NCI-H2196 (cell line): ENCODE results near the gene PCSK7.
A peak's percentile ranks its signal among the peaks of the same experiment; 100 is the strongest.
"Not testable (repeated sequence)": the region's sequence is repeated elsewhere in the genome, so short reads cannot be mapped to it uniquely, and the experiment has no call there.

ENCODE experiments used
- DNase-seq: peaks from one replicate; lab custom pipeline; 2025; ENCODE audit not compliant: unreplicated experiment; lab: John Stamatoyannopoulos, UW

Gene PCSK7

GRCh38 chr11:117186431-117186761 is 45.5 kb downstream of the PCSK7 start:
- no peak for DNase-seq

DNA sequence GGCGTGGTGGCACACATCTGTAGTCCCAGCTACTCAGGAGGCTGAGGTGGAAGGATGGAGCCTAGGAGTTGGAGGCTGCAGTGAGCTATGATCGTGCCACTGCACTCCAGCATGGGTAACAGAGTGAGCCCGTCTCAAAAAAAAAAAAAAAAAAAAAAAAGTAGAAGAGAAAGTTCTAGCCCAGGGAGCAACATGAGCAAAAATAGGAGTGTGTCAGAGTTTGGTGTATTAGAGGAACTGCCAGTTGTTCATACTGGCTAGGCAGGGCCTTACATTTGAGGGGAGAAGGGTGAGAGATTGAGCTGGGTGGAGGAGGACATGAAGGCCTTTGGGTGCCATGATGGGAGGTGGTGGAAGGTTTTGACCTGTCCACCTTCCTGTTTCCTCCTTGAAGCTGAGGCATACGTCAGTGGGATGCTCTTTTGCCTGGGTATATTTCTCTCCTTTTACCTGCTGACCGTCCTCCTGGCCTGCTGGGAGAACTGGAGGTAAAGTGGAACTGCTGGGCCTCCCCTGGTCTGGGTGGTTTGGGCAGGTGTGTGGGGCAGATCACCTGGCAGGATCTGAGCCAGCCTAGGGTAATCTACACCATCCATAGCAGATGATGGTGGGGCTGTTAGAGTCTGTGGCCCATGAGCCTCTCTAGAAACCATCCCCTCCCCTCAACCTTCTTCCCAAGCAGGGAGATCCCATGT is 46.0 kb downstream of the PCSK7 start:
- no peak for DNase-seq

- DNase-seq = no peak
Measured at GRCh38 chr11:117183724-117184349, 48.0 kb downstream of the PCSK7 start.

DNA sequence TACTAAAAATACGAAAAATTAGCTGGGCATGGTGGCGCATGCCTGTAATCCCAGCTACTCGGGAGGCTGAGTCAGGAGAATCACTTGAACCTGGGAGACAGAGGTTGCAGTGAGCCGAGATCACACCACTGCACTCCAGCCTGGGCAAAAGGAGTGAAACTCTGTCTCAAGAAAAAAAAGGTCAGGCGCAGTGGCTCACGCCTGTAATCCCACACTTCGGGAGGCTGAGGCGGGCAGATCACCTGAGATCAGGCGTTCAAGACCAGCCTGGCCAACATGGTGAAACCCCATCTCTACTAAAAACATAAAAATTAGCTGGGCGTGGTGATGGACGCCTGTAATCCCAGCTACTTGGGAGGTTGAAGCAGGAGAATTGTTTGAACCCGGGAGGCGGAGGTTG is 48.7 kb downstream of the PCSK7 start:
- not testable (repeated sequence) for DNase-seq

- no peak for DNase-seq
Measured at GRCh38 chr11:117182551-117182935, 49.3 kb downstream of the PCSK7 start.

- no peak for DNase-seq
Measured at GRCh38 chr11:117181586-117182550, 50.0 kb downstream of the PCSK7 start.

GRCh38 chr11:117180661-117181585 is 51.0 kb downstream of the PCSK7 start:
- DNase-seq = peak; percentile 18

DNA sequence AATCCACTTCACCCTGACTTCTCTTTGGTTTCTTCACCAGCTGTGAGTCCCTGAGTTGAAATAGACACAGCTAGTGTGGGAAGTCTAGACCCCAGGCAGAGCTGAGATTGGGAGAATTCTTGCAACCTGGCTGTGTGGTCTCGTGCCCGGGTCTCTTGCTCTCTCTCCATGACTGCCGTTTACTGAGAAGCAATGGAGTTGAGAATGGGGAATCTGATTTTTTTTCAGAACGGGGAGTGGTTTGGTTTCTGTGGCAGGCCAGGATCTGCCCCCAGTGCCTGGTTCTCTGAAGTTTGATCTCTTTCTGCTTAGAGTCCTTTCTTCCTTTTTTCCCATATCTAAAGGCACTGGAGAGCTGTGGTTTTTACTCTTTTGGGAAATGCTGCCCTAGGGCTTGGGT is 51.9 kb downstream of the PCSK7 start:
- DNase-seq = no peak

DNA sequence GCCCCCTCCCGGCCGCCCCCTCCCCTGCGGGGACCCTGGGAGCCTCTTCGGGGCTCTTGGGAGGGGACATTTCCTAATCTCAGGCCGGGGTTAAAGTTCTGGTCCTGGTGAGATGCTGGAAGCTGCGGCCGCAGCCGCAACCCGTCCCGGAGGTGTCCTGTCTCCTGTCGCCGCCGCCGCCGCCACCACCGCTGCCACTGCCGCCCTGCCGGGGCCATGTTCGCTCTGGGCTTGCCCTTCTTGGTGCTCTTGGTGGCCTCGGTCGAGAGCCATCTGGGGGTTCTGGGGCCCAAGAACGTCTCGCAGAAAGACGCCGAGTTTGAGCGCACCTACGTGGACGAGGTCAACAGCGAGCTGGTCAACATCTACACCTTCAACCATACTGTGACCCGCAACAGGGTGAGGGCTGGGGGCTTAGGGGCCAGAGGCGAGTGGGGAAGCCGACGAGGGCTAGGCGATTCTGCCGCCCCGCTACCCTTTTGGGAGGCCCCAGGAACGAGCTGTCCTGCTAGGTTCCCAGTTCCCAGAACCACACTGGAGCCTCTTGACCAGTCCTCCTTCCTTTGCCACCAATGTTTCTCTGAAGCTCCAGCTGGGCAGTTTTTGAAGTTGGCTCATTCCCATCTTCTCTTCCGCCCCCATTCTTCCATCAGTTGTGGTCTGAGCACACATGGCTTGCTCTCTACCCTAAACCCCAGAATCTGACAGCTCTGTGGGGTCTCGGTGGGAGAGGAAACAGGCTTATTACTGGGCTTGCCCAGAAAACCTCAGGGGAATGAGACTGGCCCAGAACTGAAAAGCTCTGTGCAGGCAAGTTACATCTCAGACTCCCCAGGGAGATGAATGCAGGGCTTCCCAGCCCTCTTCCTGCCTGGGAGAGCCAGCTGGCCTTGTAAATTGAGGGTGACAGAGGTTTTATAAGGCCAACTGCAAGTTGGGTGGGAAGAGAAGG is 52.5 kb downstream of the PCSK7 start:
- DNase-seq = no peak

DNA sequence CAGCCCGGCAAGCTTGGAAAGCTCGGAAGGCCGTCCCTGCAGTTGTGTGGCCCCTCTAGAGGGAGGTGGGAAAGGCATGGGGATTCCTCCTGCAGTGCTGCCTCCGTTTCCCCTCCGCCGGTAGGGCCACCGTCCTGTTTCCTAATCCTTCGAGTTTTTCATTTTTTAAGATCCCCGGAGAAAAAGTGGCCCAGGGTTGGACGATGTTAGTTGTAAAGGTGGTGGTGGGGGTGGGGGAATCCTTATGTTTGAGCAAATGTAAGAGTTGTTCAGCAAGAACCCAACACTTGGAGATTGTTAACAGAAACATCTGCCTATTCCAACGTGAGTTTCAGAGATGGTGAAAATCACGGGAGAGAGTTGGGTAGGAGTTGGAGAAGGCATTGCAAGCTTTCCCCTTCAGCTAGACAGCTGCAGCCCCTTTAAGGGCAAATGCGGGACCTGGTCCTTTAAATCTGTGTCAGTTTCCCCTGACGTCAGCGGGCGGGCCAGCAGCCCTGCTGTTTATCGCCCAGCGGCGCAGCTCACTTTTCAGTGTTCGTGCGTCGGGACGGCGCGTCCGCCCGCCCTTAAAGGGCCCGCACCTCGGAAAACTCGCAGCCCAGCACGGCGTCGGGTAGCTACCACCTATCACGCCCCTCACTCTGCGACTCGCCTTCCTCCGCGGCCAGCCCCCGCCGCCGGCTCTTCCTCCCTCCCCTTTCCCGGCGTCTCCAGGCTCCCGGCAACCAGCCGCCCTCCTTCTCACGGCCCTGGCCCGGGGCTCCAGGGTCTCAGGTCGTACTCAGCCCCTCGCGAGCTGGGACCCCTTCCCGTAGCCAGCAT is 53.5 kb downstream of the PCSK7 start, which contains the start of gene SIDT2:
SIDT2 (plus strand) TSS at position 534 of the 825 bp plus-strand sequence. CDS start 521 bp downstream, outside the sequence.
- DNase-seq = peak; percentile 85

DNA sequence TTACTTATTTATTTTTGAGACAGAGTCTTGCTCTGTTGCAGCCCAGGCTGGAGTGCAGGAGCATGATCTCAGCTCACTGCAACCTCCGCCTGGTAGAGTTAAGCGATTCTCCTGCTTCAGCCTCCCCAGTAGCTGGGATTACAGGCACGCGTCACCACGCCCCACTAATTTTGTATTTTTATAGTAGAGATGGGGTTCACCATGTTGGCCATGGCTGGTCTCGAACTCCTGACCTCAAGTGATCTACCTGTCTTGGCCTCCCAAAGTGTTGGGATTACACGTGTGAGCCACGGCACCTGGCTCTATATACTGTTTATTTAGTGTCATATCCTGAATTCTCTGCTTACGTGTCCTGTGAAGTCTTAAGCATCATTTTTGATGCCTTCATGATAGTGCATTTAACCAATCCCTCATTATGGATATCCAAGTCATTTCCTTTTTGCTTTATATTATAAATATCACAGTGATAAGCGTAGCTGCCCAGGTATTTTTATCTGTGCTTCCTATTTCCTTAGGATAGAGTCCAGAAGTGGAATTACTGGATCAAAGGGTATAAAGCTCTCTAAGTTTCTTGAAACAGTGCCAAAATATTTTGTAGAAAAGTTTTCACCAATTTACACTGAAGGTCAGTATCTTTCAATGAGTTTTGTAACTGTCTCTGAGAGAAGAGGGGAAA is 54.2 kb downstream of the PCSK7 start:
- DNase-seq = no peak

GRCh38 chr11:117176186-117176585 is 55.7 kb downstream of the PCSK7 start:
- no peak for DNase-seq

- no peak for DNase-seq
Measured at GRCh38 chr11:117175781-117176180, 56.1 kb downstream of the PCSK7 start.

DNA sequence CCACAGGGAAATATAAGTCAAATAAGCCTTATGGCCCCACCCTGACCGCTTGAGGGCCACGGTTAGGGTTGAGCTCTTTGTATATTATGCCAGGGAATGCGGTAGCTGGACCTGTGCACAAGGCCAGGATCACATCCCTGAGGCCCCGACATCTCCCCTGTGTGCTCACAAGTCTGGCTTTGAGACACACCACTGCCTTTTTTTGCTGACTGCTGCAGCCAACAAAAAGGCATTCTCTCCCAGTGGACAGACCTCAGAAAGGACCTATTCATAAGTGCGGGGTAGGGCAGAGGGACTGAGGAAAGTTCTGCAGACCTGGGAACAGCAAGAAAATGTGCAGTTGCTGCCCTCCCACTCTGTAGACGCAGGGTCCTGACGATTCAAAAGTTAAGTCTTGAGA is 56.8 kb downstream of the PCSK7 start:
- no peak for DNase-seq

DNA sequence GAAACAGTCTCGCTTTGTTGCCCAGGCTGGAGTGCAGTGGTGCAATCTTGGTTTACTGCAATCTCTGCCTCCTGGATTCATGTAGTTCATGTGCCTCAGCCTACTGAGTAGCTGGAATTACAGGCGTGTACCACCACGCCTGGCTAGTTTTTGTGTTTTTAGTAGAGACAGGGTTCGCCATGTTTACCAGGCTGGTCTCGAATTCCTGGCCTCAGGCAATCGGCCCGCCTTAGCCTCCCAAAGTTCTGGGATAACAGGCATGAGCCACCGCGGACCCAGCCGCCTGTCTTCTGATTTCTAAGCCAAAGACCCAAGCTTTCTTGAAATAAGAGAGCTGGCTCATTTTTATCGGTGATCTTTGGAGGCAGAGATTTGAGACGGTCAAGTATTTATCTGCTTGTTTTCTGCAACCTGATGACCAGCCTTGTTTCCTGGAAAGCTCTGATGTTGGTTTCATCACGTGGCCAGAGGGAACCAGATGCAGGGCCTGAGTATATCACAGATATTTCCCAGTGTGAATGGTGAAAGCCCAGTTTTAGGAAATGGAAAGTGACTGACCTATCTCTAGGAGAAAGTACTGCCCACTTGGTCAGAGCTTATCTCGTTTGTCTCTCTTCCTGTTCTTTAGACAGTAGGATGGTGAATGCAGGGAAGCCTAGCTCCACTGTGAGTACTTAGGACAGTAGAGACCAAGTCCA is 59.0 kb downstream of the PCSK7 start:
- DNase-seq = no peak

DNA sequence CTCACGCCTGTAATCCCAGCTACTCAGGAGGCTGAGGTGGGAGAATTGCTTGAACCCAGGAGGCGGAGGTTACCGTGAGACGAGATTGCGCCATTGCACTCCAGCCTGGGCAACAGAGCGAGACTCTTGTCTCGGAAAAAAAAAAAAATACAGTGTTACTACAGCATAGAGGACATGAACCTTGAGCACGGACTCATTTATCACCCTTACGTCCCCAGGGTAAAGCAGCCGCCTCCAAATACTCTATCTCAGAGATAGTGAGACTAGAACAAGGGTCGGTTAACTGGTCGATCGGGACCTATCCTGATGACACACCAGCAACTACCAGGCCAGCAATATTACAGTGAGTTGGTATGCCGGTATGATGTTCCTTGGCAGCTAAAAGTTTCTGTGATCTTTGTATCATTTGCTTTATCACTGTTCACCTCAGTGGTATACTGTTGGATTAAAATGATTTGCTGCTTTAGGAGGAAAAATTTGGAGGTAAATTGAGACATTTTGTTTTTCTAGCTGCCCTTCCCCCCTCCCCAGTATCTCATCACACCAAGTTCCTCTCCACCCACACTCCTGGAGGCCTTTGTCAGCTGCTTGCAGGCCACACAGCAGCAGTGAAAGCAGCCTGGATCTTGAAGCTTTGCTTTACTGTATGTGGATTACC is 60.3 kb downstream of the PCSK7 start:
- DNase-seq = no peak

- no peak for DNase-seq
Measured at GRCh38 chr11:117171007-117171403, 60.9 kb downstream of the PCSK7 start.
